ENCODE measurements around the gene DTX4. TPM values are rescaled to one million over a fixed set of nuclear protein-coding genes. Genes with fewer than 3 reads are reported as not detected.

DTX4 gene
- total RNA-seq, 6 donors from 2014 or later: 33.4 to 58.7 (median 48.5) TPM

GRCh38 chr11:59191095-59191494 is 19.2 kb downstream of the DTX4 start:
- ATAC-seq (ENCODE audit: low FRiP score in 2 of 2) (no peak), DNase-seq (no peak)
- H3K4me1 ChIP-seq: peaks cover 33 to 48% (median 46%) of the 10 kb centered on the region in 4 donors
- H3K36me3 ChIP-seq: peaks cover 0 to 30% (median 8%) of the 10 kb centered on the region in 4 donors
- no peak overlapping the region for H3K4me3 ChIP-seq
- 90 to 98% methylated on average over 4 of the region's 4 CpGs for WGBS, 2 donors
- H3K9me3 ChIP-seq: no peaks in the 10 kb centered on the region
- H3K27ac ChIP-seq: peak overlapping the region in 2 of 4 donors; percentile 15 to 62
- no peak for TF ChIP-seq CTCF (IDR thresholded peaks at IDR 0.05)
- H3K27me3 ChIP-seq: no peaks in the 10 kb centered on the region

GRCh38 chr11:59191890-59192289 is 20.0 kb downstream of the DTX4 start:
- Histone ChIP-seq H3K27me3 (no peaks in the 10 kb centered on the region), H3K4me3 (no peak overlapping the region), H3K27ac (peak overlapping the region in 3 of 4 donors; percentile 12 to 62 (median 28)), H3K4me1 (peaks cover 29 to 48% (median 38%) of the 10 kb centered on the region in 4 donors), H3K36me3 (peaks cover 5 to 30% (median 8%) of the 10 kb centered on the region in 4 donors), H3K9me3 (no peaks in the 10 kb centered on the region)
- 78 to 89% methylated on average over 7 to 8 of the region's 8 CpGs for WGBS, 2 donors
- peak; percentile 47 to 54 for ATAC-seq (ENCODE audit: low FRiP score in 2 of 2)
- DNase-seq: peak in 1 of 2 donors; percentile 34
- TF ChIP-seq CTCF (IDR thresholded peaks at IDR 0.05): no peak
- TF ChIP-seq POLR2A (IDR thresholded peaks at IDR 0.05): no peak
- peak in 1 of 2 donors; percentile 38 for TF ChIP-seq POLR2AphosphoS5 (IDR thresholded peaks at IDR 0.05)
- TF ChIP-seq EP300 (IDR thresholded peaks at IDR 0.05): no peak

GRCh38 chr11:59192446-59193020 is 20.6 kb downstream of the DTX4 start:
- DNase-seq: no peak
- no peaks in the 10 kb centered on the region for H3K27me3 ChIP-seq
- H3K9me3 ChIP-seq: no peaks in the 10 kb centered on the region
- TF ChIP-seq EP300 (IDR thresholded peaks at IDR 0.05) (no peak), CTCF (IDR thresholded peaks at IDR 0.05) (no peak), POLR2AphosphoS5 (IDR thresholded peaks at IDR 0.05) (no peak), POLR2A (IDR thresholded peaks at IDR 0.05) (no peak)
- WGBS, 2 donors: 73 to 86% methylated on average over 4 of the region's 4 CpGs
- peak overlapping the region in 2 of 4 donors; percentile 28 to 62 for H3K27ac ChIP-seq
- no peak for ATAC-seq (ENCODE audit: low FRiP score in 2 of 2)
- peaks cover 24 to 42% (median 32%) of the 10 kb centered on the region in 4 donors for H3K4me1 ChIP-seq
- peaks cover 5 to 30% (median 8%) of the 10 kb centered on the region in 4 donors for H3K36me3 ChIP-seq
- H3K4me3 ChIP-seq: no peak overlapping the region

GRCh38 chr11:59193587-59194130 is 21.7 kb downstream of the DTX4 start:
- Histone ChIP-seq H3K4me1 (peaks cover 24 to 42% (median 27%) of the 10 kb centered on the region in 4 donors), H3K27ac (no peak overlapping the region), H3K4me3 (peak overlapping the region in 1 of 4 donors; percentile 3), H3K36me3 (peaks cover 5 to 30% (median 8%) of the 10 kb centered on the region in 4 donors), H3K9me3 (no peaks in the 10 kb centered on the region), H3K27me3 (no peaks in the 10 kb centered on the region)
- DNase-seq (no peak), ATAC-seq (ENCODE audit: low FRiP score in 2 of 2) (no peak)
- TF ChIP-seq POLR2A (IDR thresholded peaks at IDR 0.05) (no peak), EP300 (IDR thresholded peaks at IDR 0.05) (no peak)
- 89 to 91% methylated on average over 10 of the region's 10 CpGs for WGBS, 2 donors

- no peaks in the 10 kb centered on the region for H3K27me3 ChIP-seq
- DNase-seq (no peak), ATAC-seq (ENCODE audit: low FRiP score in 2 of 2) (no peak)
- no peak for TF ChIP-seq POLR2A (IDR thresholded peaks at IDR 0.05)
- TF ChIP-seq EP300 (IDR thresholded peaks at IDR 0.05): no peak
- TF ChIP-seq POLR2AphosphoS5 (IDR thresholded peaks at IDR 0.05): no peak
- no peak for TF ChIP-seq CTCF (IDR thresholded peaks at IDR 0.05)
- H3K9me3 ChIP-seq: no peaks in the 10 kb centered on the region
- no peak overlapping the region for H3K27ac ChIP-seq
- WGBS, 2 donors: 57 to 64% methylated on average over 4 of the region's 4 CpGs
- H3K36me3 ChIP-seq: peaks cover 5 to 30% (median 8%) of the 10 kb centered on the region in 4 donors
- peaks cover 9 to 27% (median 21%) of the 10 kb centered on the region in 4 donors for H3K4me1 ChIP-seq
- H3K4me3 ChIP-seq: no peak overlapping the region
Measured at GRCh38 chr11:59195586-59195985, 23.7 kb downstream of the DTX4 start.

All from upper lobe of left lung (tissue), 6 donors.